ENCODE results near the gene C17orf100. TPM values are rescaled to one million over a fixed set of nuclear protein-coding genes. Genes with fewer than 3 reads are reported as not detected.
"Not testable (repeated sequence)": the region's sequence is repeated elsewhere in the genome, so short reads cannot be mapped to it uniquely, and the experiment has no call there.

The C17orf100 gene
- total and polyA plus RNA-seq, 9 of the 15 experiments (the other 6 are each of a cell fraction or from before 2014, with no cell fraction given): 0.04 to 1.7 (median 0.43) TPM

GRCh38 chr17:6654841-6655731 is 3.5 kb downstream of the C17orf100 start:
- in situ Hi-C loops (cut with MboI) (no loop called here), intact Hi-C loops (cut with micrococcal nuclease) (no loop called here)

GRCh38 chr17:6655732-6656361 is 4.3 kb downstream of the C17orf100 start:
- intact Hi-C loops (cut with micrococcal nuclease); DNase-seq (ENCODE audit: extremely low read depth in 1 of 4, low spot score in 3 of 4); CTCF ChIA-PET (ENCODE audit: low intra/inter-chr PET ratio); H3K9me3 ChIP-seq (replicated peaks; ENCODE audit: control insufficient read depth, insufficient read depth, low read depth, low read length); H3K9ac ChIP-seq (ENCODE audit: insufficient read depth in 1 of 2, low read depth in 2 of 2, low read length in 2 of 2); H4K20me1 ChIP-seq (replicated peaks; ENCODE audit: control insufficient read depth, insufficient read depth, low read length); H2AFZ ChIP-seq (ENCODE audit: low read depth, low read length); H3K36me3 ChIP-seq (ENCODE audit: control insufficient read depth, insufficient read depth, low read length); FAIRE-seq; H3K4me3 ChIP-seq; in situ Hi-C loops (cut with MboI); H3K27ac ChIP-seq (ENCODE audit: extremely low read depth, low read depth, low read length); H3K4me2 ChIP-seq (ENCODE audit: insufficient read depth, low read length); H3K9me1 ChIP-seq (ENCODE audit: control insufficient read depth, insufficient read depth, low read length); H3K79me2 ChIP-seq (ENCODE audit: control insufficient read depth, insufficient read depth, low read length); ATAC-seq; BruUV-seq (replicated peaks): not testable (repeated sequence)
- 67% methylated on average over 2 of the region's 41 CpGs for WGBS (ENCODE audit: insufficient coverage, low coverage, missing lambda C conversion rate)
- Histone ChIP-seq H3K27me3 (ENCODE audit: control insufficient read depth in 2 of 2, insufficient read depth in 2 of 2, low read length in 2 of 2) (peaks cover 0 to 15% of the 10 kb centered on the region in 2 experiments; a peak in 2 of 5 replicates), H3K4me1 (replicated peaks in 1 of 2; ENCODE audit: control insufficient read depth in 2 of 2, insufficient read depth in 2 of 2, low read length in 2 of 2) (peaks cover 10 to 14% of the 10 kb centered on the region in 2 experiments; a peak in 4 of 5 replicates)
- POLR2A ChIA-PET: interaction anchor here (0.6 kb wide), 1 partner anchor 830 kb away, joined by 4 read pairs; no protein-coding TSS in a partner anchor

More at GRCh38 chr17:6654841-6655731, 3.5 kb downstream of the C17orf100 start:
- Histone ChIP-seq H3K4me3 (no peak overlapping the region), H3K27ac (ENCODE audit: extremely low read depth, low read depth, low read length) (no peak overlapping the region), H3K9me1 (ENCODE audit: control insufficient read depth, insufficient read depth, low read length) (peaks cover under 1% of the 10 kb centered on the region), H3K9ac (ENCODE audit: insufficient read depth in 1 of 2, low read depth in 2 of 2, low read length in 2 of 2) (no peak overlapping the region), H3K9me3 (replicated peaks; ENCODE audit: control insufficient read depth, insufficient read depth, low read depth, low read length) (no peaks in the 10 kb centered on the region), H4K20me1 (replicated peaks; ENCODE audit: control insufficient read depth, insufficient read depth, low read length) (no peaks in the 10 kb centered on the region; the same call in 1 of the 2 replicates), H3K4me2 (ENCODE audit: insufficient read depth, low read length) (no peak overlapping the region), H3K4me1 (replicated peaks in 1 of 2; ENCODE audit: control insufficient read depth in 2 of 2, insufficient read depth in 2 of 2, low read length in 2 of 2) (peaks cover 12 to 14% of the 10 kb centered on the region in 2 experiments; a peak in 4 of 5 replicates), H3K79me2 (ENCODE audit: control insufficient read depth, insufficient read depth, low read length) (peaks cover 14% of the 10 kb centered on the region), H3K27me3 (ENCODE audit: control insufficient read depth in 2 of 2, insufficient read depth in 2 of 2, low read length in 2 of 2) (peaks cover 0 to 15% of the 10 kb centered on the region in 2 experiments; a peak in 2 of 5 replicates), H3K36me3 (ENCODE audit: control insufficient read depth, insufficient read depth, low read length) (peaks cover 2% of the 10 kb centered on the region; the same call in 2 of the 3 replicates), H2AFZ (ENCODE audit: low read depth, low read length) (no peak overlapping the region)
- ChIA-PET CTCF (ENCODE audit: low intra/inter-chr PET ratio) (no interaction called here), POLR2A (interaction anchor here (0.6 kb wide), 1 partner anchor 831 kb away, joined by 4 read pairs; no protein-coding TSS in a partner anchor)
- FAIRE-seq (no peak), ATAC-seq (no peak), DNase-seq (ENCODE audit: extremely low read depth in 1 of 4, low spot score in 3 of 4) (no peak)
- TF ChIP-seq RFX1 (IDR thresholded peaks at IDR 0.05) (peak; percentile 29; the same call in 1 of the 2 replicates), COPS2 (conservative IDR thresholded peaks at IDR 0.05) (no peak), TSHZ1 (CRISPR knock-in tag; IDR thresholded peaks at IDR 0.05) (no peak)
- WGBS (ENCODE audit: insufficient coverage, low coverage, missing lambda C conversion rate): 45% methylated on average over 26 of the region's 46 CpGs
- no TSS peak for BruUV-seq (replicated peaks)

Measured in K562 (cell line).